ENCODE measurements around the gene NYAP1.
"Not testable (repeated sequence)": the region's sequence is repeated elsewhere in the genome, so short reads cannot be mapped to it uniquely, and the experiment has no call there.

Gene NYAP1

DNA sequence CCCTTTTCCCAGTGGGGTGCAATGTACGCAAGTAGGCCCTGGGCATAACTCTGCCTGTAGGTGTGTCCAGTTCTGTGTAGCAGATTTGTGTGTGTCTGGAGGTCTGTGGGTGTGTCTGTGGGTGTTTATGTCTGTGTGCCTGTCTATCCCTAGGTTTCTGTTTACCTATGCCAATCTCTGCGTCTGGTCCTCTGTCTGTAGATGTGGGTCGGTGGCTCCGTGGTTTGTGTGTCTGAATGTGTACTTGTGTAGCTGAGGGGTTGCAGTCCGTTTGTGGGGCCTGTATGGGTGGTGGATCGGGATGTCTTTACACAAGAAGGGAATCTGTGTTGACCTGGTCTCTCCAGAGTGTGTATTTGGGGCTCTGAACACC lies 932 bp downstream of the NYAP1 start:
- DNase-seq, result no peak

DNA sequence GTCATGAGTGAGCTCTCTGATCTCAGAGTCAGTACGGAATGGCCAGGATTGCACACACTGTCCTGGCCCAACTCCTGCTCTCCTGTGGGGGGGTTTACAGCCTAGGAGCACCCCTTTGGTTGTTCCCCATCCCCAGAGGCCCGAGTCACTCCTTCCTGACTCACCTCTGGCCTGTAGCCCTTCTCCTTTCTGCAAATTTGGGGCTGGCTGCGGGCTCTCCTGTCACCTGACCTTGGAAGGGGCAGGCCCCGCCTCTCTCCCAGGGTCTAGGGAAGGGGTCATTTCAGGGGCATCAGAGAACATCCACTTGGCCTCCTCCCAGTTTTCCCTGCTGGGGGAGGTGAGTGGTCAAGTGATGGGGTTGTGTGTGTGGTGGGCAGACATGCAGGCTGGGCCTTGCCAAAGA lies 1.7 kb downstream of the NYAP1 start:
- DNase-seq, result no peak

DNA sequence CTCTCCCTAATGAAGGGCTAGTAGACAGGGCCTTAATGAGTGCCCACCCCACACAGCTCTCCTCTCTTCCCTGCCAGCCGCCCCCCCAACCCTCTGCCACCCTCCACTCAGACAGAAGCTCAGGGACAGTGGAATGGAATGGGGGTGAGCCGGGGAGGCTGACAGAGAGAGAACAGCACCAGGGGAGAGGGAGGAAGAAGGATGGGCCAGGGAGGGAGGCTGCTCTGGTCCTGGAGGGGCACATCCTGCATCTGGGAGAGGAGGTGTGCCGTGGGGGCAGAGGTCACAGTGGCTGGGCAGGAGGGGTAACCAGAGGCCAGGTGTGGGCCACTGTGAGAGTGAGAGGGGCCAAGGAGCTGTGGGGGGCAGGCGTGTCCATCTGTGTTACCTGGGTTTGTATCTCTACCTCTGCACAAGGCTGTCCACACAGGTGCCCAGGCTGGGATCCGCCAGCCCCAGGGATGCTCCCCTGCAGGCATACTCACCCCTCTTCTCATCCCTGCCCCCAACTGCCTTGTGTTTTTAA lies 2.4 kb downstream of the NYAP1 start:
- DNase-seq, result no peak

DNA sequence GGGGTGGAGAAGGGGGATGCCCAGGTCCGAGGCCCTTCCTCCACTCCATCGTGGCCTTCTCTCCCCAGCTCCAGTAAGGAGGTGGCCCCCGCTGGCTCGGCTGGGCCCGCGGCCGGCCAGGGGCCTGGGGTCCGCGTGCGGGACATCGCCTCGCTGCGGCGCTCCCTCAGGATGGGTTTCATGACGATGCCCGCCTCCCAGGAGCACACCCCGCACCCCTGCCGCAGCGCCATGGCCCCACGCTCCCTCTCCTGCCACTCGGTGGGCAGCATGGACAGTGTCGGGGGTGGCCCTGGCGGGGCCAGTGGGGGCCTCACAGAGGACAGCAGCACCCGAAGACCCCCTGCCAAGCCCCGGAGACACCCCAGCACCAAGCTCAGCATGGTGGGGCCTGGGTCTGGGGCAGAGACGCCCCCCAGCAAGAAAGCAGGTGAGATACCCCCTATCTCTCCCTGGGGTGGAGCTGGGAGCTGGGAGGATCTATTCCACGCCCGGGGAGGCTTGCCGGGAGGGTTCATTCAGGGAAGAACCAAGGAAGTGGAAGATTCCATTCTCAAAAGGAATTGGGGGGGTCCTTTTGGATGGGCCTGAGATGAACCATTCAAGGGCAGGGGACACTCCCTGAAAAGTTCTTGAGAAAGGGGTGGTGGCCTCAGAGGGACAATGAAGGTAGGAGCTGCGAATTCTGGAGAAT lies 3.2 kb downstream of the NYAP1 start:
- DNase-seq, result no peak

DNA sequence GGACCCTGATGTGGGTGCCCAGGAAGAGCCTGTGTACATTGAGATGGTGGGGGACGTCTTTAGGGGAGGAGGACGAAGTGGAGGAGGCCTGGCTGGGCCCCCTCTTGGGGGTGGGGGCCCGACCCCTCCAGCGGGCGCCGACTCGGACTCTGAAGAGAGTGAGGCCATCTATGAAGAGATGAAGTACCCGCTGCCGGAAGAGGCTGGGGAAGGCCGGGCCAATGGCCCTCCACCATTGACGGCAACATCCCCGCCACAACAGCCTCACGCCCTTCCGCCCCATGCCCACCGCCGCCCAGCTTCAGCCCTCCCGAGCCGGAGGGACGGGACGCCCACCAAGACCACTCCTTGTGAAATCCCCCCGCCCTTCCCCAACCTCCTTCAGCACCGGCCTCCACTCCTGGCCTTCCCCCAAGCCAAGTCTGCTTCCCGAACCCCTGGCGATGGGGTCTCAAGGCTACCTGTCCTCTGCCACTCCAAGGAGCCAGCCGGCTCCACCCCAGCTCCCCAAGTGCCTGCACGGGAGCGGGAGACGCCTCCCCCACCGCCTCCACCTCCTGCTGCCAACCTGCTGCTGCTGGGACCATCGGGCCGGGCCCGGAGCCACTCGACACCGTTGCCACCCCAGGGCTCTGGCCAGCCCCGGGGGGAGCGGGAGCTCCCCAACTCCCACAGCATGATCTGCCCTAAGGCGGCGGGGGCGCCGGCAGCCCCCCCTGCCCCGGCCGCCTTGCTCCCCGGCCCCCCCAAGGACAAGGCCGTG lies 4.8 kb downstream of the NYAP1 start:
- DNase-seq, result no peak

DNA sequence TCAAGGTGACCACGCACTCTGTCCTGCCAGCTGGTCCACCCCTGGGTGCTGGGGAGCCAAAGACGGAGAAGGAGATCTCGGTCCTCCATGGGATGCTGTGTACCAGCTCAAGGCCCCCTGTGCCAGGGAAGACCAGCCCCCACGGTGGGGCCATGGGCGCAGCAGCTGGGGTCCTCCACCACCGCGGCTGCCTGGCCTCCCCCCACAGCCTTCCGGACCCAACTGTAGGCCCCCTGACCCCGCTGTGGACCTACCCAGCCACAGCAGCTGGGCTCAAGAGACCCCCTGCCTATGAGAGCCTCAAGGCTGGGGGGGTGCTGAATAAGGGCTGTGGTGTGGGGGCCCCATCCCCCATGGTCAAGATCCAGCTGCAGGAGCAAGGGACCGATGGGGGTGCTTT lies 5.4 kb downstream of the NYAP1 start:
- DNase-seq, result no peak

DNA sequence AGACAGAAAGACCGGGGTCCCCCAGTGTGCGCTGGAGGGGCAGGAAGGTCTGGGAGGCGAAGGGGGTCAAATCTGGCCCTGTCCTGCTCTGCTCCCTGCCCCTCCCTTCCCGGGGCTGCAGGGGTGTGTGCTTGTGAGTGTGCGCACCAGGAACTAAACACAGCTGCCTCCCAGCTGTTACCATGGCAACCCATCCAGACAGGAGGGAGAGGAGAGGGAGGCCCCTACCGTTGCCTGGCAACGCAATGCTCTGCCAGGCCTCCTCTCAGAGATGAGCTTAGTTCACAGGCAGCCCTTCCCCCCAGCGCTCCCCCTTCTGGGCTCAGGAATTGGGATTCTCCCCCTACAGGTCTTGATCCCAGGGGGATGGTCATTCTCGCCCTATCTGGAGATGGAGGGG lies 6.1 kb downstream of the NYAP1 start:
- DNase-seq, result peak; percentile 25

DNA sequence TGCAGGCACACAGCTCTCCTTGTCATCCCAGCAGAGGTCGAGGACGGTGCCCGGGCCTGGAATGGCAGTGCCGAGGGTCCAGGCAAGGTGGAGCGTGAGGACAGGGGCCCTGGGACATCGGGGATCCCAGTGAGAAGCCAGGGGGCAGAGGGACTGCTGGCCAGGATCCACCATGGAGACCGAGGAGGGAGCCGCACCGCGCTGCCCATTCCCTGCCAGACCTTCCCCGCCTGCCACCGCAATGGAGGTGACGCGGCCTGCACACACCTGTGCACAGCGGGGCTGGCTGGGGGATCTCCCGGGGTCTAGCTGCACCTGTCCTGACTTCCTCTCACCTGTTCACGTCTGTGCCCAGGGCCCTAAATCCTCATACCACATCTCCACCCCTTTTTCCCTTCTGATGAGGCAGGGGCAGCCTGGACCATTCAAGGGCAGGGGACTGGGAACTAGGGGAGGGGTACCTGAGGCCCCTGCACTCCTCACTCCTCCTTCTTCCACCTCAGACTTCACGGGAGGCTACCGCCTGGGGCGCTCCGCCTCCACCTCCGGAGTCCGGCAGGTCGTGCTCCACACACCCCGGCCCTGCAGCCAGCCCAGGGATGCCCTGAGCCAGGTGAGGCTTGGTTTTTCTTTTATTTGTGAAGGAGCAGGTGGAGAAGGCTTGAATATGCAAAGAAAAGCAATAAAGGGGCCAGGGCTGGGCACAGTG lies 6.9 kb downstream of the NYAP1 start:
- no peak for DNase-seq

DNA sequence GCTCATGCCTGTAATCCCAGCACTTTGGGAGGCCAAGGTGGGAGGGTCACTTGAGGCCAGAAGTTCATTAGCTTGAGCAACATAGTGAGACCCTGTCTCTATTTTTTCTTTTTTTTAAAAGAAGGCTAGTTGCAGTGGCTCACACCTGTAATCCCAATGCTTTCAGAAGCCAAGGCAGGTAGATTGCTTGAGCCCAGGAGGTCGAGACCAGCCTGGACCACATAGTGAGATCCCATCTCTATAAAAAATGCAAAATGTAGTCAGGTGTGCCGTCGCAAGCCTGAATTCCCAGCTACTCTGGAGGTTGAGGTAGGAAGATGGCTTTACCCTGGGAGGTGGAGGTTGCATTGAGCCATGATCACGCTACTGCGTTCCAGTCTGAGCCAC lies 7.5 kb downstream of the NYAP1 start:
- no peak for DNase-seq

DNA sequence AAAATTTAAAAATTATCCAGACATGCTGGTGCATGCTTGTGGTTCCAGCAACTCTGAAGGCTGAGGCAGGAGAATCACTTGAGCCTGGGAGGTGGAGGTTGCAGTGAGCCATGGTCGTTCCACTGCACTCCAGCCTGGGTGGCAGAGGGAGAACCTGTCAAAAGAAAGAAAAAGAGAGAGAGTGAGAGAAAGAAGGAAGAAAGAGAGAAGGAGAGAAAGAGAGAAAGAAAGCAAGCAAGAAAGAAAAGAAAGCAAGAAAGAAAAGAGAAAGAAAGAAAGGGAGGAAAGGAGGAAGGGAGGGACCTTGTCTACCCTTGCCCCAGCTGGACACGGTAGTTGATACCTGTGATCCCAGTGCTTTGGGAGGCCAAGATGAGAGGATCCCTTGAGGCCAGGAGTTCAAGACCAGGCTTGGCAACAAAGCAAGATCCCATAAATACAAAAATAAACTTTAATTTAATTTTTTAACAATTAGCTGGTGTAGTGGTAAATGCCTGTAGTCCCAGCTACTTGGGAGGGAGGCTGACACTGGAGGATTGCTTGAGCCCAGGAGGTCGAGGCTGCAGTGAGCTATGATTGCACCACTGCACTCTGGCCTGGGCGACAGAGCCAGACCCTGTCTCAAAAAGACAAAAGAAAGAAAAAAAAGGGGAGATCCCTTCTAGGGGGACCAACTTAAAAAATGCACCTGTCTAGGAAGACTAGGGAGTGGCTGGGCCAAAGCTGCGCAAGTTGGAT lies 9.2 kb downstream of the NYAP1 start:
- DNase-seq, result no peak

DNA sequence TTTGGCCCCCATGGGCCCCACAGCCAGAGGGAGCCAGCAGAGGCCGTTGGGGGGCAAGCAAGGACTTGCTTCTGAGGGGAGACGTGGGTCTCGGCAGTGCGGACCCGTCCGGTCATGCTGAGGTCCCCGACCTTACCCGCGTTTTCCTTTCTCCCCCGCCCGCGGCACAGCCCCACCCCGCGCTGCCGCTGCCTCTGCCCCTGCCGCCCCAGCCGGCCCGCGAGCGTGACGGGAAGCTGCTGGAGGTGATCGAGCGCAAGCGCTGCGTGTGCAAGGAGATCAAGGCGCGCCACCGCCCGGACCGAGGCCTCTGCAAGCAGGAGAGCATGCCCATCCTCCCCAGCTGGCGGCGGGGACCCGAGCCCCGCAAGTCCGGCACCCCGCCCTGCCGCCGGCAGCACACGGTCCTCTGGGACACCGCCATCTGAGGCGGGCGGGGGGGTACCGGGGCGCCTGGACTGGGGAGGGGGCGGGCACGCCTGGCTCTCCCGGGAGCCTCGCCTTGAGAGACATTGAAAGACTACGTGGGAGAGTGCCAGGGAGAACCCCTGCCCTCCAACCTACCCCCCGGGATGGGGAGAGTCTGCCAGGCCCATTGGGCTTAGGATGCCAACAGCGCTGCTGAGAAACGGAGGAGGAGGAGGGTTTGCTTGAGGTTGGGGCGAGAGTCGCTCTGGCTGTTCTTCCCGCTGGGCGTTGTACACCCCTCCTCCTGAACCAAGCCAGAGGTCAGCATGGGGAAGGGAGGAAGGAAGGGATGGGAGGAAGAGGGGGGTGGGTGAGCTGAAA lies 9.9 kb downstream of the NYAP1 start:
- DNase-seq, result no peak

DNA sequence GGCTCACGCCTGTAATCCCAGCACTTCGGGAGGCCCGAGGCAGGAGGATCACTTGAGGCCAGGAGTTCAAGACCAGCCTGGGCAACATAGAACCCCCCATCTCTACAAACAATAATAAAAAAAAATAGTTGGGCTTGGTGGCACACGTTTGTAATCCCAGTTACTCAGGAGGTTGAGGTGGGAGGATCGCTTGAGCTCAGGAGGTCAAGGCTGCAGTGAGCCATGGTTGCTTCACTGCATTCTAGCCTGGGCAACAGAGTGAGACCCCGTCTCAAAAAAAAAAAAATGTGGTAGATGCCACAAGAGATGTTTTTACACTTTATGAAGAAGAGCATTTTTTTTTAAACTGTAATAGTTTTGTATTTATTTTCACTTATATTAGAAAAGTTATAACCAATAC lies 12.8 kb downstream of the NYAP1 start:
- DNase-seq, result no peak

DNA sequence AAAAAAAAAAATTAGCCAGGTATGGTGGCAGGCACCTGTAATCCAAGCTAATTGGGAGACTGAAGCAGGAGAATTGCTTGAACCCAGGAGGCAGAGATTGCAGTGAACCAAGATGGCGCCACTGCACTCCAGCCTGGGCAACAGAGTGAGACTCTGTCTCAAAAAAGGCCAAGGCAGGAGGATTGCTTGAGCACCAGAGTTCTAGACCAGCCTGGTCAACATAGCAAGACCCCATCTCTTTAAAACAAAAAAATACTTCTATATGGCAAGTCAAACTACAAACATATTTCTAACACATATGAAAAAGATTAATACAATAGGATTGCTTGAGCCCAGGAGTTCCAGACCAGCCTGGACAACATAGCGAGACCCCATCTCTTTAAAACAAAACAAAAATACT lies 17.0 kb downstream of the NYAP1 start:
- not testable (repeated sequence) for DNase-seq

DNA sequence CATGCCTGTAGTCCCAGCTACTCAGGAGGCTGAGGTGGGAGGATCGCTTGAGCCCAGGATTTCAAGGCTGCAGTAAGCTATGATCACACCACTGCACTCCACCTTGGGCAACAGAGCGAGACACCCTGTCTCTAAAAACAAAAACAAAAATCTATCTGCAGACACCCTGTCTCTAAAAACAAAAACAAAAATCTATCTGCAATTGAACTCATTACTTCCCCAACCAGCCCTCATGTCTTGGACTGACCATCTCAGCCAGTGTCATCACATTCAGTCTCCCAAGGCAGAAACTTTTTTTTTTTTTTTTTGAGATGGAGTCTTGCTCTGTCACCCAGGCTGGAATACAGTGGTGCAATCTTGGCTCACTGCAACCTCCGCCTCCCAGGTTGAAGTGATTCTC lies 20.3 kb downstream of the NYAP1 start:
- DNase-seq, result not testable (repeated sequence)

DNA sequence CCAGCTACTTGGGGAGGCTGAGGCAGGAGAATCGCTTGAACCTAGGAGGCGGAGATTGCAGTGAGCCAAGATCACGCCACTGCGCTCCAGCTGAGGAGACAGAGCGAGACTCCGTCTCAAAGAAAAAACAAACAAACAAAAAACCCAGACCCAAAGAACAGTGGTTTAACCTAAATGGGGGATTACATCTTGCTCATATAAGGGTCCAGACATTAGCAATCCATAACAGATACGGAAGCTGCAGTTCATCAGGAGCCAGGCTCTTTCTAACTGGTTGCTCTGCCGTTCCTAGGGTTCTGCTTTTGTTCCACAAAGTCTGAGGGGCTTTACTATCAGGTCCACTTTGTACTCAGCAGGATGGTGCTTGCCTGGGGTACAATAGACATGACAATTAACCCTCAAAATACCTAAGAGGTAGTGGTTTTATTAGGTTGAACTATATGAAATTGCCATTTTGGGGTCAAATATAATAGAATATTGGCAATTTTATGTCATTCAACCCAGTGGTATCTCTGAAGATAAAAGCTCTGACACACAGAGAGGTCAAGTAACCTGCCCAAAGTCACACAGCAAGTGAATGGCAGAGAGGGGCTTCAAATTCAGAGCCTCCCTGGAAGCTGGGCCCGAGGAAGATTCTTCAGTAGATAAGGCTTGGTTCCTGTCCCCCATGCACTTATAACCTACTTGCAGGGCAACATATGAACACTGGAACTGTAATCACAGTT lies 21.3 kb downstream of the NYAP1 start:
- no peak for DNase-seq

DNA sequence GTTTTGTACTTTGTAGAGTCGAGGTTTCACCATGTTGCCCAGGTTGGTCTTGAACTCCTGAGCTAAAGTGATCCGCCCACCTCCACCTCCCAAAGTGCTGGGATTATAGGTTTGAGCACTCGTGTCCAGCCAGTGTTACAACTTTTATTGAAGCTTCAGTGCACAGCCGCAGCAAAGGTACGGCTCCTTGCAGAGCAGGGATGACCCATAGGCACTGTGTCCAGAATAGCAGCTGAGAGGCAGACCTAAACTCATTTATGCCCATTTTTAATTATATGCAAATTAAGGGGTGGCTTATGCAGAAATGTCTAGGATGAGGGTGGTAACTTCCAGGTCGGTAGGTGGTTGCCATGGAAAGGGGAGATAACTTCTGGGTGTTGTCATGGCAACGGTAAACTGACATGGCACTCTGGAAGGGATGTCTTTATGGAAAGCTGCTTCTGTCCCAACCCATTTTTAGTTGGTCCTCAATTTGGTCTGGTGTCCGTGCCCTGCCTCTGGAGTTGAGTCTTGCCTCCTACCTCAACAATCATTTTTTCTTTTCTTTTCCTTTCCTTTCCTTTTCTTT lies 22.7 kb downstream of the NYAP1 start:
- DNase-seq, result no peak

DNA sequence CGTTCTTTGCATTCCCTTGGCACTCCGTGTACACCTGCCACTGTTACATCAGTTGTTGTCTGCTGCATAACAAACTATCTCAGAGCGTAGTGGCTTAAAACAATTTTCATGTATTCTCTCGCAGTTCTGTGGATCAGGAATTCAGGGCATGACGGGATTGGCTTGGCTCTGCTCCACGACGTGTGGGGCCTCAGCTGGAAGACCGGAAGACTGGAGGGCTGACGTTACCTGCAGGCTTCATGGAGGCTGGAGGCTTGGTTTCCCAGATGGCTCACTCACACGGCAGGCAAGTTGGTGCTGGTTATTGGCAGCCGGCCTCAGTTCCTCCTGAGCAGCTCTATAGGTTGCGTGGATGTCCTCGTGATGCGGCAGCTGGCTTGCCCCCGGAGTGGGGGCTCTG lies 25.5 kb downstream of the NYAP1 start:
- no peak for DNase-seq

DNA sequence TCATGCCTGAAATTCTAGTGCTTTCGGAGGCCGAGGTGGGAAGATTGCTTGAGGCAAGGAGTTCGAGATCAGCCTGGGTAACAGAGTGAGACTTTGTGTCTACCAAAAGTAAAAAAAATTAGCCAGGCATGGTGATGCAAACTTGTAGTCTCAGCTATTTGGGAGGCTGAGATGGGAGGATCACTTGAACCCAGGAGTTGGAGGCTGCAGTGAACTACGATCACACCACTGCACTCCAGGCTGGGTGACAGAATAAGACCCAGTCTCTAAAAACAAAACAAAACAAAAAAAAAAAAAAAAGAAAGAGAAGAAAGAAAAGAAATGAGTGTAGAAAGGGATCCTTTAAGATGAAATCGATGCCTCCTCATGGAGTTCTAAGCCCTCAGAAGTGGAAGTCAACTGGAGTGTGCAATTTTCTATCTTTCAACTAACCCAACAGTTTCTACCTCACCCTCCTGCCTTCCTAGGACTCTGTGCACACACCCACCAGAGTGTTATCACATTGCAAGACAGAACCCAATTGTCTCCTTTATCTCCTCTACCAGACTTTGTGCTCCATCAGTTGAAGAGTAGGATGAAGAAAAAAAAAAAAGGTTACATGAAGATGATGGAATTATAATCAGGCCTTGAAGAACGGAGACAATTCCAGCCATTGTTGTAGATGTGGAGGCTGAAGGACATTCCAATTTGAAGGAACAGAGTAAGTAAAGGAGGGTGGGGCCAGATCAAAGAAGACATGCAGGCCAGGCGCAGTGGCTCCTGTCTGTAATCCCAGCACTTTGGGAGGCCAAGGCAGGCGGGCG lies 26.9 kb downstream of the NYAP1 start:
- no peak for DNase-seq

DNA sequence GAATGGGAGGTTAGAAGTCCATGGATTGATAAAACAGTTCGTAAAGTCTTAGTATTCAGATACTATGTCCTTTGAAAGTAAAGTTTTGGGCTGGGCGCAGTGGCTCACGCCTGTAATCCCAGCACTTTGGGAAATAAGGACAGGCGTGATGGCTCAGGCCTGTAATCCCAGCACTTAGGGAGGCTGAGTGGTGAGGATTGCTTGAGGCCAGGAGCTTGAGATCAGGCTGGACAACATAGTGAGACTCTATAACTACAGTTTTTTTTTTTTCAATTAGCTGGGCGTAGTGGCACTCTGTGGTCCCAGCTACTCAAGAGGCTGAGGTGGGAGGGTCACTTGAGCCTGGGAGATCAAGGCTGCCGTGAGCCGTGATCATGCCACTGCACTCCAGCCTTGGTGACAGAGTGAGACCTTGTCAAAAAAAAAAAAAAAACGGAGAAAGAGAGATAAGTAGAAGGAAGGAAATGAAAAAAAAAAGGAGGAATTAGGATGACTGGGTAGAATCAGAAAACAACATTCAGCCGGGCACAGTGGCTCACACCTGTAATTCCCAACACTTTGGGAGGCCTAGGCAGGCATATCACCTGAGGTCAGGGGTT lies 29.6 kb downstream of the NYAP1 start:
- DNase-seq, result no peak

DNA sequence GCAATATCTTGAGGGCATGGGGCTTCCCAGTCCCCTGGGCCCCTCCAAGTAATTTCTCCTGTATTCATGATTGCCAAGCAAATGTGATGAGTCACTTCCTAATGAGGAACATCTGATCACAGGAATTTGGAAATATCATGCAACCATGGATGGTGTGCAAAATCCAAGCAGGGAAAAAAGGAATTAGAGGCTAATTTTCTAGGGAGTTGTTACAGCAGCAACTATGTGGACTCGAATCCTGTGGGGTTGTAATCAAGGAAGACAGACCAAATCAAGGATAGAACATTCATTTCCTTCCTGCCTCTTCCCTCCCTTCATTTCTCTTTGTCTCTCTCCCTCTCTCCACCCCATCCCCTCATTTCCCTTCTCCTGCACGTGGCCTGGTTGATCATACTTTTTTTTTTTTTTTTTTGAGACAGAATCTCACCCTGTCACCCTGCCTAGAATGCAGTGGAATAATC lies 31.4 kb downstream of the NYAP1 start:
- DNase-seq, result peak; percentile 15

Data from T1000 (cell line).